Measurements from ENCODE around the gene SEC22C. TPM values are rescaled to one million over a fixed set of nuclear protein-coding genes. Genes with fewer than 3 reads are reported as not detected.

Gene SEC22C
- total RNA-seq, 2 donors from 2014 or later = 55.0 to 83.4 TPM

- H3K27ac ChIP-seq = peak overlapping the region in 1 of 2 donors; percentile 87
- no peak overlapping the region for H3K4me3 ChIP-seq
- H3K9me3 ChIP-seq = no peaks in the 10 kb centered on the region
- no peak for ATAC-seq (ENCODE audit: insufficient number of reproducible peaks, low FRiP score, low read depth)
- no peak for DNase-seq (ENCODE audit: low spot score)
- no peaks in the 10 kb centered on the region for H3K36me3 ChIP-seq
- H3K4me1 ChIP-seq (ENCODE audit: control insufficient read depth in 1 of 2, low read depth in 2 of 2) = peaks cover 17 to 54% of the 10 kb centered on the region in 2 donors
- H3K27me3 ChIP-seq (replicated peaks; ENCODE audit: insufficient read depth) = no peaks in the 10 kb centered on the region
- TF ChIP-seq, protein P1, sequence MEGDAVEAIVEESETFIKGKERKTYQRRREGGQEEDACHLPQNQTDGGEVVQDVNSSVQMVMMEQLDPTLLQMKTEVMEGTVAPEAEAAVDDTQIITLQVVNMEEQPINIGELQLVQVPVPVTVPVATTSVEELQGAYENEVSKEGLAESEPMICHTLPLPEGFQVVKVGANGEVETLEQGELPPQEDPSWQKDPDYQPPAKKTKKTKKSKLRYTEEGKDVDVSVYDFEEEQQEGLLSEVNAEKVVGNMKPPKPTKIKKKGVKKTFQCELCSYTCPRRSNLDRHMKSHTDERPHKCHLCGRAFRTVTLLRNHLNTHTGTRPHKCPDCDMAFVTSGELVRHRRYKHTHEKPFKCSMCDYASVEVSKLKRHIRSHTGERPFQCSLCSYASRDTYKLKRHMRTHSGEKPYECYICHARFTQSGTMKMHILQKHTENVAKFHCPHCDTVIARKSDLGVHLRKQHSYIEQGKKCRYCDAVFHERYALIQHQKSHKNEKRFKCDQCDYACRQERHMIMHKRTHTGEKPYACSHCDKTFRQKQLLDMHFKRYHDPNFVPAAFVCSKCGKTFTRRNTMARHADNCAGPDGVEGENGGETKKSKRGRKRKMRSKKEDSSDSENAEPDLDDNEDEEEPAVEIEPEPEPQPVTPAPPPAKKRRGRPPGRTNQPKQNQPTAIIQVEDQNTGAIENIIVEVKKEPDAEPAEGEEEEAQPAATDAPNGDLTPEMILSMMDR (IDR thresholded peaks at IDR 0.05) = no peak
These were observed 64.7 kb downstream of the SEC22C start for GRCh38 chr3:42517117-42517516.

- no peak for DNase-seq (ENCODE audit: low spot score)
- Histone ChIP-seq H3K4me3 (no peak overlapping the region), H3K27me3 (replicated peaks; ENCODE audit: insufficient read depth) (no peaks in the 10 kb centered on the region), H3K27ac (peak overlapping the region; percentile 75 to 87), H3K9me3 (no peaks in the 10 kb centered on the region), H3K36me3 (no peaks in the 10 kb centered on the region), H3K4me1 (ENCODE audit: control insufficient read depth in 1 of 2, low read depth in 2 of 2) (peaks cover 17 to 61% of the 10 kb centered on the region in 2 donors)
- TF ChIP-seq, protein P1 (IDR thresholded peaks at IDR 0.05) = no peak
- no peak for ATAC-seq (ENCODE audit: insufficient number of reproducible peaks, low FRiP score, low read depth)
These were observed 65.3 kb downstream of the SEC22C start for GRCh38 chr3:42516443-42516842.

GRCh38 chr3:42515976-42516375 is 65.8 kb downstream of the SEC22C start:
- no peaks in the 10 kb centered on the region for H3K9me3 ChIP-seq
- H3K27ac ChIP-seq = peak overlapping the region; percentile 75 to 87
- no peaks in the 10 kb centered on the region for H3K27me3 ChIP-seq (replicated peaks; ENCODE audit: insufficient read depth)
- H3K4me1 ChIP-seq (ENCODE audit: control insufficient read depth in 1 of 2, low read depth in 2 of 2) = peaks cover 17 to 65% of the 10 kb centered on the region in 2 donors
- DNase-seq (ENCODE audit: low spot score) (no peak), ATAC-seq (ENCODE audit: insufficient number of reproducible peaks, low FRiP score, low read depth) (no peak)
- no peak overlapping the region for H3K4me3 ChIP-seq
- TF ChIP-seq, protein P1 (IDR thresholded peaks at IDR 0.05) = no peak
- H3K36me3 ChIP-seq = no peaks in the 10 kb centered on the region

DNA sequence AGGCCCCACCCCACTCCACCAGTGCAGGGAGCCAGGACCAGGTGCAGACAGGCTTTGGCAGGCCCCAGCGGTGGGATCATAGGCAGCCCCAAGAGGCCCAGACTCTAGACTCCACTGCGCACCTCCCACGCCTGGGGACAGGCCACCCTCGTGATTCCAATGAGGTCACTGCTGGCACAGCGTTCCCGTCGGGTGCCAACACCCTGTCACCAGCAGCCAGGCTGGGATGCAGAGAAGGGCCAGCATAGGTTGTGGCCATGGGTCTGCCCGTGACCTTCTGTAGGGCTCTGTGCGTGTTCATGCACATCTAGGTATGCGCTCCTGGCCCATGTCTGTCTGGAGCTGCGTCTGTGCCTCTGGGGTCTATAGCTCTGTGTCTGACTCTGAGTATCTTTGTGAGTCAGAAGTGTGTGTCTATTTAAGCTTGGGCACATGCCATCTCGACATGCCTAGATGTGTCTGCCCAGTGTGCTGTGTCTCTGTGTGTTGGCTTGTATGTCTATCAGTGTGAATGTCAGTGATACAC is 66.3 kb downstream of the SEC22C start:
- no peak for DNase-seq (ENCODE audit: low spot score)
- H3K27ac ChIP-seq = peak overlapping the region; percentile 75 to 87

GRCh38 chr3:42514876-42515275 is 66.9 kb downstream of the SEC22C start:
- no peak for ATAC-seq (ENCODE audit: insufficient number of reproducible peaks, low FRiP score, low read depth)
- peak overlapping the region; percentile 75 to 87 for H3K27ac ChIP-seq
- H3K36me3 ChIP-seq = no peaks in the 10 kb centered on the region
- DNase-seq (ENCODE audit: low spot score) = no peak
- H3K4me3 ChIP-seq = no peak overlapping the region
- H3K27me3 ChIP-seq (replicated peaks; ENCODE audit: insufficient read depth) = no peaks in the 10 kb centered on the region
- TF ChIP-seq, protein P1 (IDR thresholded peaks at IDR 0.05) = no peak
- no peaks in the 10 kb centered on the region for H3K9me3 ChIP-seq
- H3K4me1 ChIP-seq (ENCODE audit: control insufficient read depth in 1 of 2, low read depth in 2 of 2) = peaks cover 17 to 70% of the 10 kb centered on the region in 2 donors

More for the DNA sequence above, 66.3 kb downstream of the SEC22C start:
- no peaks in the 10 kb centered on the region for H3K9me3 ChIP-seq
- H3K4me1 ChIP-seq (ENCODE audit: control insufficient read depth in 1 of 2, low read depth in 2 of 2) = peaks cover 17 to 70% of the 10 kb centered on the region in 2 donors
- H3K4me3 ChIP-seq = no peak overlapping the region
- TF ChIP-seq, protein P1 (IDR thresholded peaks at IDR 0.05) = no peak
- no peaks in the 10 kb centered on the region for H3K27me3 ChIP-seq (replicated peaks; ENCODE audit: insufficient read depth)
- peak; percentile 61 for ATAC-seq (ENCODE audit: insufficient number of reproducible peaks, low FRiP score, low read depth)
- H3K36me3 ChIP-seq = no peaks in the 10 kb centered on the region

All from thoracic aorta (tissue), 2 donors.